DOHH2 (cell line): ENCODE results near the gene EIF2S1.

Source experiments
- H3F3A ChIP-seq: fragments of 200-600 bp; sonication (generic), shearing (Covaris generic); 2 replicates; pipeline ENCODE4 v1.6.0; 2016; ENCODE audit warnings: antibody characterized with exemption, mild to moderate bottlenecking; ENCODE audit not compliant: control insufficient read depth, insufficient read depth
- H3K27ac ChIP-seq: fragments of 200-600 bp; sonication (generic); 2 replicates; pipeline ENCODE4 v1.5.1; 2014; ENCODE audit warnings: low read depth, mild to moderate bottlenecking, low read length, moderate library complexity
- H3K27me3 ChIP-seq: fragments of 200-600 bp; sonication (generic); 2 replicates; pipeline ENCODE4 v1.6.1; 2014; ENCODE audit warnings: mild to moderate bottlenecking, low read length, mixed read lengths; ENCODE audit not compliant: control insufficient read depth
- H3K36me3 ChIP-seq: fragments of 200-600 bp; sonication (generic); 2 replicates; pipeline ENCODE4 v1.6.1; 2014; ENCODE audit warnings: mild to moderate bottlenecking, low read length, moderate library complexity, mixed read lengths; ENCODE audit not compliant: control insufficient read depth
- H3K4me1 ChIP-seq: fragments of 200-600 bp; sonication (generic); 2 replicates; pipeline ENCODE4 v1.6.1; 2014; ENCODE audit warnings: mild to moderate bottlenecking, low read length, mixed read lengths; ENCODE audit not compliant: control insufficient read depth
- H3K4me2 ChIP-seq: fragments of 200-600 bp; sonication (generic); 2 replicates; pipeline ENCODE4 v1.6.0; 2014; ENCODE audit warnings: mild to moderate bottlenecking, low read length, moderate library complexity
- H3K4me3 ChIP-seq: fragments of 200-600 bp; sonication (generic); 2 replicates; pipeline ENCODE4 v1.5.1; 2014; ENCODE audit warnings: mild to moderate bottlenecking, low read length, mixed read lengths
- H3K79me2 ChIP-seq: fragments of 200-600 bp; sonication (generic); 2 replicates; pipeline ENCODE4 v1.6.1; 2014; ENCODE audit warnings: mild to moderate bottlenecking, low read length, mixed read lengths; ENCODE audit not compliant: control insufficient read depth
- H3K9me2 ChIP-seq: fragments of 200-600 bp; sonication (generic); replicated peaks from 2 replicates; pipeline ENCODE4 v1.6.1; 2014; ENCODE audit warnings: mild to moderate bottlenecking, low read length, mixed read lengths; ENCODE audit not compliant: control insufficient read depth
- H3K9me3 ChIP-seq: fragments of 200-600 bp; sonication (generic); 2 replicates; pipeline ENCODE4 v1.6.1; 2014; ENCODE audit warnings: antibody characterized with exemption, low read length, mixed read lengths; ENCODE audit not compliant: control insufficient read depth, insufficient read depth
- H4K20me1 ChIP-seq: fragments of 200-600 bp; sonication (generic); 2 replicates; pipeline ENCODE4 v1.6.0; 2014; ENCODE audit warnings: low read depth, mild to moderate bottlenecking, antibody characterized with exemption, low read length, moderate library complexity; ENCODE audit not compliant: control insufficient read depth, insufficient read depth
- EZH2phosphoT487 ChIP-seq: fragments of 200-600 bp; sonication (generic); IDR thresholded peaks from 2 replicates; pipeline ENCODE4 v1.6.1; 2017; ENCODE audit warnings: borderline replicate concordance, mild to moderate bottlenecking, antibody characterized with exemption, low read length, moderate library complexity, mixed read lengths
- TF ChIP-seq, protein P1 (sequence below): fragments of 200-600 bp; sonication (generic); IDR thresholded peaks from one replicate; pipeline ENCODE4 v1.5.1; 2014; ENCODE audit warnings: antibody characterized with exemption, mild to moderate bottlenecking, low read depth, low read length; ENCODE audit not compliant: poor library complexity, severe bottlenecking

EIF2S1 gene

DNA sequence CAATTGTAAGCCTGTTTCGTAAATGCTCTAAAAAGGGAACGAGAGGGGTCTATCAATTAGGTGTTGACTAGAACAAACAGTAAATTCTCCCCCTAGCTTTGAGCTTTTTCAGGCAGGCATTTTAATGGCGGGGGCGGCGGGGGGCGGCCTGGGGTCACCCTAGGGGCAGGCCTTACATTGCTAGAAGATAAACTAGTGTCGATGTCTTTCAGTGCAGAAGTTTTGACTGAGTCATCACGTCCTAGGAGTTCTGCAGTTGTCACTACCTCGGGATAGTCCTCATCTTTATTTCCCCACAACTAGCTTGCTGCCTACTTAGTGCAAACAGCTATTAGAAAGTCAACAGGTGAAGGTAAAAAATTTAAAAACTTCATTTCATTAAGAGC, 2.2 kb upstream of the EIF2S1 start:
- 0 out of 2 replicates have a peak overlapping the region, but pooled peaks have one; percentile 89 for H3K4me2 ChIP-seq
- peaks cover 26% of the 10 kb centered on the region for H3K36me3 ChIP-seq
- no peak for TF ChIP-seq EZH2phosphoT487
- TF ChIP-seq, protein P1, sequence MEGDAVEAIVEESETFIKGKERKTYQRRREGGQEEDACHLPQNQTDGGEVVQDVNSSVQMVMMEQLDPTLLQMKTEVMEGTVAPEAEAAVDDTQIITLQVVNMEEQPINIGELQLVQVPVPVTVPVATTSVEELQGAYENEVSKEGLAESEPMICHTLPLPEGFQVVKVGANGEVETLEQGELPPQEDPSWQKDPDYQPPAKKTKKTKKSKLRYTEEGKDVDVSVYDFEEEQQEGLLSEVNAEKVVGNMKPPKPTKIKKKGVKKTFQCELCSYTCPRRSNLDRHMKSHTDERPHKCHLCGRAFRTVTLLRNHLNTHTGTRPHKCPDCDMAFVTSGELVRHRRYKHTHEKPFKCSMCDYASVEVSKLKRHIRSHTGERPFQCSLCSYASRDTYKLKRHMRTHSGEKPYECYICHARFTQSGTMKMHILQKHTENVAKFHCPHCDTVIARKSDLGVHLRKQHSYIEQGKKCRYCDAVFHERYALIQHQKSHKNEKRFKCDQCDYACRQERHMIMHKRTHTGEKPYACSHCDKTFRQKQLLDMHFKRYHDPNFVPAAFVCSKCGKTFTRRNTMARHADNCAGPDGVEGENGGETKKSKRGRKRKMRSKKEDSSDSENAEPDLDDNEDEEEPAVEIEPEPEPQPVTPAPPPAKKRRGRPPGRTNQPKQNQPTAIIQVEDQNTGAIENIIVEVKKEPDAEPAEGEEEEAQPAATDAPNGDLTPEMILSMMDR = no peak
- peaks cover 60% of the 10 kb centered on the region for H3K79me2 ChIP-seq
- peaks cover 3% of the 10 kb centered on the region; the same call in 1 of the 2 replicates for H3F3A ChIP-seq
- no peak overlapping the region; the same call in 1 of the 2 replicates for H3K4me3 ChIP-seq
- H3K9me3 ChIP-seq = no peaks in the 10 kb centered on the region
- H3K27ac ChIP-seq = no peak overlapping the region
- H3K9me2 ChIP-seq = no peaks in the 10 kb centered on the region
- H3K27me3 ChIP-seq = no peaks in the 10 kb centered on the region
- H4K20me1 ChIP-seq = peaks cover 11% of the 10 kb centered on the region; the same call in 1 of the 2 replicates
- H3K4me1 ChIP-seq = peaks cover 36% of the 10 kb centered on the region

DNA sequence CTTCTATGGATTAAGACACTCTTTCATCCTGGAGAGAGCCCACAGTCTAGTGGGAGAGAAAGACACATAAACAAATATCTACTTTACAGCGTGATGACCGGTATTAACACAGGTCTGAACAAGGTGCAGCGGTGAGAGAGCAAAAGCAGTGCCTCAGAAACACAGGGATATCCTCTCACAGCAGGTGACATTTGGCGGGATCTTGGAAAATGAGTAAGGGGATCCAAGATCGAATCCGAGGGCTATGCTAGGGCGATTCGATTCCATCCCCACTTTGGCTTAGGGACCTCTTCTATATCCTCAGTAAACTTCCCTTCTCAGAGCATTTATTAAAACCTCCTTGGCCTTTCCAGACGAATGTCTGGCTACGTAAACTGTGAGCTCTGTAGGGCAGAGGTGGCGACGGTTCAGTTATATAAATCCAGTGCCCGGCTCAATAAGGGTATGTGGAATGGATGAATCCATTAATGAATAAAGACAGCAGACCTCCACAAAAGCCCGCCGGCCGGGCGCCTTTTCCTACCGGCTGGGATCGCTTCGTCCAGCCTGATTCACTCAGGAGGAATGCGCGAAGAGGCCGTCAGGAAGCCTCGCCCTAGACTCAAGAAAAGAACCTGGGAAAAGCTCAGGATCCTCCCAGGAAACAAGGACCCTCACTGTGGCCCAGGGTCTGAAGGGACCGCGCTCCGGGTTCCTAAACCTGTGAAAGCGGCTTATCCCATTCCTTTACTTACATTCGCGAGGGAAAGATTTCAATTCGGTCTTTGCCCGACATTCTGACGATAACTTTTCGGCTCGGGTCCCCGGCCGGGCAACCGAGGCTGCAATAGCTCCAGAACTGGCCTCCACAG, 979 bp upstream of the EIF2S1 start:
- H3K4me1 ChIP-seq = peaks cover 46% of the 10 kb centered on the region
- peak overlapping the region; percentile 89 for H3K4me2 ChIP-seq
- no peak overlapping the region for H3K27ac ChIP-seq
- peaks cover 72% of the 10 kb centered on the region for H3K79me2 ChIP-seq
- peak overlapping the region; percentile 85 for H3K4me3 ChIP-seq
- no peaks in the 10 kb centered on the region for H3K27me3 ChIP-seq
- H3K9me3 ChIP-seq = no peaks in the 10 kb centered on the region
- peaks cover 14% of the 10 kb centered on the region; the same call in 1 of the 2 replicates for H4K20me1 ChIP-seq
- H3K36me3 ChIP-seq = peaks cover 36% of the 10 kb centered on the region
- no peaks in the 10 kb centered on the region for H3K9me2 ChIP-seq
- peaks cover 3% of the 10 kb centered on the region; the same call in 1 of the 2 replicates for H3F3A ChIP-seq
- TF ChIP-seq EZH2phosphoT487 = no peak

DNA sequence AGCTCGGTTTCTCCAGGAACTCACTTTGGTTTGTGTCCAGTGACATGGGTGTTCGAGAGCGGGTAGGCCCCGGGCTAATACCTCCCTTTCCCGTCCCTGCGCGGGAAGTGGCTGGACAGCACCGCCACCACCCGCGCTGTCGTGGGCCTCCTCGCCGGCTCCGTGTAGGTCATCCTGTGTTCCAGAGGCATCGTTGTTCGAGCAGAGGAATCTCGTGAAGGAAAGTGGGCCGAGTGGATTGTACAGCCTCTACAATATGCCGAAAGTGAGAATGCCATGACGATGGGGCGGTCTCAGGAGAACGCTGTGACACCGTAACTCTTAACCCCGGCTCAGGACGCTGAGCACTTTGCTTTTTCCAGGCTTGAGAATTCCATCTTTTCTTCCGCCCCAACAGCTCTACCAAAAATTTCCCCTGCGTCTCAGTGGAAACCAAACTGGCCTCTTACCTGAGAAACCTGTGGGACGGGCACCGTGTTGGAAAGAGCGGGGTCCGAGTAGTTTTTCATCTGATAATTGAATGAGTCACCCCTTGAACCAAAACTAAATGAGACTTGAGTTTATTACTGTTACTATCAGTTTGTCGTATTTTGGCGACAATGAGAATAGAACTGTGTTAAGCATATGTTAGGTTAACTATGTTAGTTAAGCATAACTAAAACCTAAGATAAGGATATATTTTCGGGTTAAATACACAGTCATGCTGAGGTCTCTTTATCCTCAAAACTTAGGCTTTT, 510 bp downstream of the EIF2S1 start:
- H3K27ac ChIP-seq = peak overlapping the region; percentile 77
- TF ChIP-seq, protein P1 = no peak
- TF ChIP-seq EZH2phosphoT487 = no peak
- peaks cover 3% of the 10 kb centered on the region; the same call in 1 of the 2 replicates for H3F3A ChIP-seq
- H3K9me3 ChIP-seq = no peaks in the 10 kb centered on the region
- peak overlapping the region; percentile 85 for H3K4me3 ChIP-seq
- peak overlapping the region; percentile 85 for H3K4me2 ChIP-seq
- no peaks in the 10 kb centered on the region for H3K9me2 ChIP-seq
- peaks cover 87% of the 10 kb centered on the region for H3K79me2 ChIP-seq
- peaks cover 14% of the 10 kb centered on the region; the same call in 1 of the 2 replicates for H4K20me1 ChIP-seq
- peaks cover 46% of the 10 kb centered on the region for H3K4me1 ChIP-seq
- peaks cover 51% of the 10 kb centered on the region for H3K36me3 ChIP-seq
- H3K27me3 ChIP-seq = no peaks in the 10 kb centered on the region
